Ammon's horn (tissue), 1 donor: ENCODE data around the gene PEPD.
"Not testable (repeated sequence)": the region's sequence is repeated elsewhere in the genome, so short reads cannot be mapped to it uniquely, and the experiment has no call there.

Experiments
- DNase-seq: peaks from one replicate; pipeline ENCODE4 v3.0.0-alpha.2; 2016; ENCODE audit warnings: low spot score

Gene PEPD

GRCh38 chr19:33497131-33497777, 24.3 kb downstream of the PEPD start:
- DNase-seq: no peak

- no peak for DNase-seq
These were observed 25.3 kb downstream of the PEPD start for GRCh38 chr19:33496038-33496895.

- DNase-seq: no peak
These were observed 28.0 kb downstream of the PEPD start for GRCh38 chr19:33493401-33494275.

GRCh38 chr19:33492951-33493350, 28.6 kb downstream of the PEPD start:
- no peak for DNase-seq

- DNase-seq: no peak
These were observed 29.5 kb downstream of the PEPD start for GRCh38 chr19:33492090-33492489.

- not testable (repeated sequence) for DNase-seq
These were observed 31.0 kb downstream of the PEPD start for GRCh38 chr19:33490596-33490995.

GRCh38 chr19:33490041-33490451, 31.5 kb downstream of the PEPD start:
- no peak for DNase-seq

GRCh38 chr19:33488826-33489225, 32.8 kb downstream of the PEPD start:
- no peak for DNase-seq

- DNase-seq: no peak
These were observed 33.4 kb downstream of the PEPD start for GRCh38 chr19:33487901-33488800.

- DNase-seq: peak; percentile 59
These were observed 34.4 kb downstream of the PEPD start for GRCh38 chr19:33486936-33487811.

GRCh38 chr19:33486407-33486806, 35.2 kb downstream of the PEPD start:
- DNase-seq: no peak

GRCh38 chr19:33484226-33484774, 37.3 kb downstream of the PEPD start:
- no peak for DNase-seq

GRCh38 chr19:33482476-33482875, 39.1 kb downstream of the PEPD start:
- DNase-seq: no peak

- DNase-seq: no peak
These were observed 39.7 kb downstream of the PEPD start for GRCh38 chr19:33481863-33482262.

- not testable (repeated sequence) for DNase-seq
These were observed 42.0 kb downstream of the PEPD start for GRCh38 chr19:33479570-33479969.

GRCh38 chr19:33477781-33478180, 43.8 kb downstream of the PEPD start:
- no peak for DNase-seq

GRCh38 chr19:33476151-33476707, 45.4 kb downstream of the PEPD start:
- no peak for DNase-seq

- DNase-seq: no peak
These were observed 47.8 kb downstream of the PEPD start for GRCh38 chr19:33473653-33474305.
